Thyroid gland (tissue), 4 donors: ENCODE measurements around the gene CPXM2. TPM values are rescaled to one million over a fixed set of nuclear protein-coding genes. Genes with fewer than 3 reads are reported as not detected.

Experiments
- DNase-seq, 2 donors: peaks; one replicate each; pipeline ENCODE4 v3.0.0-alpha.2; 2019
- H3K27ac ChIP-seq, 3 donors: fragments of 200-600 bp; sonication (generic); 1 replicate in 2 of 3; 2 replicates in 1 of 3; pipeline ENCODE4 v1.5.1; 2016 to 2019; ENCODE audit warnings: mild to moderate bottlenecking in 1 of 3, moderate library complexity in 1 of 3
- H3K27me3 ChIP-seq: fragments of 200-600 bp; sonication (generic); one replicate; pipeline ENCODE4 v1.5.1; 2019
- H3K36me3 ChIP-seq, 2 donors: fragments of 200-600 bp; sonication (generic); one replicate each; pipeline ENCODE4 v1.5.1; 2016 to 2019
- H3K4me1 ChIP-seq, 2 donors: fragments of 200-600 bp; sonication (generic); one replicate each; pipeline ENCODE4 v1.5.1; 2017 to 2019
- H3K4me3 ChIP-seq, 3 donors: fragments of 200-600 bp; sonication (generic); replicated peaks in 1 of 3; 1 replicate in 2 of 3; 2 replicates in 1 of 3; pipeline ENCODE4 v1.5.1; 2016; ENCODE audit warnings: mild to moderate bottlenecking in 1 of 3
- H3K9me3 ChIP-seq: fragments of 200-600 bp; sonication (generic); one replicate; pipeline ENCODE4 v1.5.1; 2017
- CTCF ChIP-seq, 6 experiments: fragments of 200-600 bp in 3 of 6; fragments of 450-650 bp in 3 of 6; sonication (generic) in 3 of 6; IDR thresholded peaks; one replicate each; pipeline ENCODE4 v1.5.1; 2016 to 2019; ENCODE audit warnings: antibody characterized with exemption in 6 of 6, mild to moderate bottlenecking in 2 of 6, inconsistent platforms in 1 of 6, moderate library complexity in 1 of 6
- POLR2A ChIP-seq, 2 donors: fragments of 450-650 bp; IDR thresholded peaks; one replicate each; pipeline ENCODE4 v1.6.1; 2017; ENCODE audit warnings: antibody characterized with exemption in 2 of 2, mild to moderate bottlenecking in 2 of 2, moderate library complexity in 1 of 2
- WGBS, 2 donors: methylation state at CpG; one replicate each; pipeline ENCODE4 v1.1.5; 2017; 5-methylcytosine and 5-hydroxymethylcytosine counted together
- intact Hi-C: fragments of 100-400 bp; cut with DNase I; formaldehyde crosslinking; loops from one replicate; pipeline ENCODE4 v1.15.1; 2023
- total RNA-seq, 4 donors: library from RNA; depleted of rRNA; stranded (reverse); fragments of >200 nt; gene quantifications; one replicate each; pipeline ENCODE4 v1.2.3, GENCODE V29; 2016

The CPXM2 gene
- total RNA-seq, 4 donors from 2014 or later: 6.3 to 11.6 (median 8.5) TPM

- H3K4me1 ChIP-seq: peaks cover 22 to 28% of the 10 kb centered on the region in 2 donors
- no peaks in the 10 kb centered on the region for H3K9me3 ChIP-seq
- DNase-seq: peak; percentile 40 to 62
- H3K36me3 ChIP-seq: no peaks in the 10 kb centered on the region
- intact Hi-C loops: no loop called here
- 18 to 32% methylated on average over 9 of the region's 9 CpGs for WGBS, 2 donors
- peak overlapping the region in 1 of 3 donors; percentile 30 for H3K27ac ChIP-seq
- TF ChIP-seq POLR2A (IDR thresholded peaks at IDR 0.05): no peak
- H3K27me3 ChIP-seq: no peaks in the 10 kb centered on the region
- no peak overlapping the region for H3K4me3 ChIP-seq
These were observed 20.3 kb upstream of the CPXM2 start for GRCh38 chr10:123911866-123912265.

- WGBS, 2 donors: 93 to 94% methylated on average over 8 of the region's 8 CpGs
- Histone ChIP-seq H3K27me3 (no peaks in the 10 kb centered on the region), H3K27ac (no peak overlapping the region), H3K9me3 (no peaks in the 10 kb centered on the region), H3K4me1 (peaks cover 22 to 28% of the 10 kb centered on the region in 2 donors), H3K36me3 (no peaks in the 10 kb centered on the region), H3K4me3 (no peak overlapping the region)
- TF ChIP-seq POLR2A (IDR thresholded peaks at IDR 0.05): no peak
- no peak for TF ChIP-seq CTCF (IDR thresholded peaks at IDR 0.05)
- intact Hi-C loops: no loop called here
- no peak for DNase-seq
These were observed 18.3 kb upstream of the CPXM2 start for GRCh38 chr10:123909866-123910265.

- Histone ChIP-seq H3K4me3 (no peak overlapping the region), H3K36me3 (no peaks in the 10 kb centered on the region), H3K27ac (no peak overlapping the region), H3K27me3 (no peaks in the 10 kb centered on the region), H3K4me1 (peaks cover 22 to 28% of the 10 kb centered on the region in 2 donors), H3K9me3 (no peaks in the 10 kb centered on the region)
- no peak for DNase-seq
- no peak for TF ChIP-seq CTCF (IDR thresholded peaks at IDR 0.05)
- no peak for TF ChIP-seq POLR2A (IDR thresholded peaks at IDR 0.05)
- 82 to 86% methylated on average over 5 of the region's 5 CpGs for WGBS, 2 donors
- intact Hi-C loops: no loop called here
These were observed 17.8 kb upstream of the CPXM2 start for GRCh38 chr10:123909426-123909825.

GRCh38 chr10:123908379-123908778 is 16.8 kb upstream of the CPXM2 start:
- Histone ChIP-seq H3K27ac (no peak overlapping the region), H3K9me3 (no peaks in the 10 kb centered on the region), H3K27me3 (no peaks in the 10 kb centered on the region), H3K4me1 (peaks cover 18 to 20% of the 10 kb centered on the region in 2 donors), H3K4me3 (no peak overlapping the region), H3K36me3 (no peaks in the 10 kb centered on the region)
- TF ChIP-seq CTCF (IDR thresholded peaks at IDR 0.05) (no peak), POLR2A (IDR thresholded peaks at IDR 0.05) (no peak)
- 65 to 82% methylated on average over 4 of the region's 4 CpGs for WGBS, 2 donors
- no peak for DNase-seq
- intact Hi-C loops: no loop called here

- no peak for TF ChIP-seq CTCF (IDR thresholded peaks at IDR 0.05)
- TF ChIP-seq POLR2A (IDR thresholded peaks at IDR 0.05): no peak
- Histone ChIP-seq H3K27ac (no peak overlapping the region), H3K27me3 (no peaks in the 10 kb centered on the region), H3K4me3 (no peak overlapping the region), H3K36me3 (no peaks in the 10 kb centered on the region), H3K4me1 (peaks cover 5 to 7% of the 10 kb centered on the region in 2 donors), H3K9me3 (no peaks in the 10 kb centered on the region)
- DNase-seq: no peak
- intact Hi-C loops: no loop called here
- WGBS, 2 donors: 58% methylated on average over 14 of the region's 14 CpGs
These were observed 15.5 kb upstream of the CPXM2 start for GRCh38 chr10:123906884-123907652.
